ENCODE measurements around the gene HINT3.
"Not testable (repeated sequence)": the region's sequence is repeated elsewhere in the genome, so short reads cannot be mapped to it uniquely, and the experiment has no call there.

The HINT3 gene

GRCh38 chr6:126010040-126010439 is 53.5 kb downstream of the HINT3 start:
- DNase-seq, result no peak

DNA sequence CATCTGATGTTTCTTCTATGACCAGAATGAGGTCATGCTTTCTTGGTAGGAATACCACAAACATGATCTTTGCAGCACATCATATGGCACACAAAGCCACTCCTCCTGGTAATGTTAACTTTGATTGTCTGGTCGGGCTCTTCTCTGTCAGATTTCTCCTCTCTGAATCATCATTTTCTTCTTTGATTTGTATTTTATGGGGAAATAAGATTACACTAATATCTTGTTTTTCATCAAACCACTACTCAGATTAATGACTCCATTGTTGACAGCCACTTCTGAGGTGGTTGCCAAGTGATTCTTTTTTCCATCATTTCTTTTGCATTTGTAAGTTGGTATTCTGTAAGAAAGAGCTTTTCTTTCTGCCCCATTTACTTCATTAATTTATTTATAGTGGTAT is 59.3 kb downstream of the HINT3 start:
- DNase-seq, result no peak

GRCh38 chr6:126016591-126016990 is 60.0 kb downstream of the HINT3 start:
- no peak for DNase-seq

- DNase-seq, result no peak
Observed at GRCh38 chr6:126017668-126018067, 61.1 kb downstream of the HINT3 start.

DNA sequence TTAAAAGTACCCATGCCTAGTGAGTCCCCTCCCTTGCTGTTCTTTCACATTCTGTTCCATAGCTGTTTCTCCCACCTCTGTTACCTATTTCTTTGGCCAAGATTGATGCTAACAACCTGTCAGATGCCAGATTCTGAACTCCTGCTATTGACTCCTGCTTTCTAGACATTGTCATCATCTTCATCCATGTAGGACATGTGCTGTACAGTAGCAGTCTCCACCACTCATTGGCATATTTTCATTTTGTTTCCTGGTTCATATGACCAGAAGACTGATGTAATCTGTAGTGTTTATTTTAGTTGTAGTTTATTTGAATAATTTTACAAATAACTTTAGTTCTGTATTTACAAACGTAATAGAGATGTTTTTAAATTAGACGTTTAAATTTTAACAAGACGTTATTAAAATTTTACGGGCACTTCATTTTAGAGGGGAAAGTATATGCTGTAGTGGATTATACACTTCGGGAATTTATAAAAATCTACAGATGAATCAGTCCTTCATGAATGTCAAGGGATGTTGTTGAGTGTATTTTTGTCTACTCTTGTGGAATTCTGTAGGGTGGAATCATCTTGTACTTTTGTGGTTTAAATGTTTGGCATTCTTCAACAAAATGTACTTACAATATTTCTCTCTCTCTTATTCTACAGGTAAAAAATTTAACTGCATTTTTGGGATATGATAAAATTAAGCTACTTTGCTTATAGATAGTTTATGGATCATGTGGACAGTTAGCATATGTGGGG is 63.9 kb downstream of the HINT3 start:
- DNase-seq, result no peak

DNA sequence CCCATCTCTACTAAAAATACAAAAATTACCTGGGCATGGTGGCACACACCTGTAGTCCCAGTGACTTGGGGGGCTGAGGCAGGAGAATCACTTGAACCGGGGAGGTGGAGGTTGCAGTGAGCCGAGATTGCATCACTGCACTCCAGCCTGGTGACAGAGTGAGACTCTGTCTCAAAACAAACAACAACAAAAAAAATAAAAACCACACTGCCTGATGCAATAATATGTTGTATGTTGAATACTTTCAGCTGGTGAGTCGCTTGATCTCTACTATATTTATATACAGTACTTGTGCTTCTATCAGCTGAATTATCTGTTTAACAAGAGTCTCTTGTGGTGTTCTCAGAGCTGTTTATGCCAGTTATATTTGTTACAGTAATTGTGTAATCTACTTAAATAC is 66.9 kb downstream of the HINT3 start:
- not testable (repeated sequence) for DNase-seq

DNA sequence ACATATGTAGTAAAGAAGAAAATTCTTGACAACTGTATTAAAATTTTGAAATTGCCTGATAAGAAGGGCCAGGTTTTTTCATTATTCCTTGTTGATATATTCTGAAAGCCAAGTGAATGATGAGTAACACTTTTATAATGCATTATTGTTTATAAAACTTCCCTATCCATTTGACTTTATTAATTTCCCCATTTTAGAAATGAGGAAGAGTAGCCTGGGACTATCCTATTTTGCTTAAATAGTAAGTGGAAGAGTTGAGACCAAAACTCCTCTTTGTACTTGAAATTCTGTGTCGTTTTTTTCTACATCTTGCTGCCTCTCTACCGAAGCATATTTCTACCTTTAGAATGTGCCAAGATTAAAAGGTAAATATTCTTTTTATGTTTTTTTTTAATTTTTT is 69.4 kb downstream of the HINT3 start:
- no peak for DNase-seq

- DNase-seq, result no peak
Observed at GRCh38 chr6:126027601-126028000, 71.0 kb downstream of the HINT3 start.
